ENCODE measurements around the gene P2RY14.

The P2RY14 gene

DNA sequence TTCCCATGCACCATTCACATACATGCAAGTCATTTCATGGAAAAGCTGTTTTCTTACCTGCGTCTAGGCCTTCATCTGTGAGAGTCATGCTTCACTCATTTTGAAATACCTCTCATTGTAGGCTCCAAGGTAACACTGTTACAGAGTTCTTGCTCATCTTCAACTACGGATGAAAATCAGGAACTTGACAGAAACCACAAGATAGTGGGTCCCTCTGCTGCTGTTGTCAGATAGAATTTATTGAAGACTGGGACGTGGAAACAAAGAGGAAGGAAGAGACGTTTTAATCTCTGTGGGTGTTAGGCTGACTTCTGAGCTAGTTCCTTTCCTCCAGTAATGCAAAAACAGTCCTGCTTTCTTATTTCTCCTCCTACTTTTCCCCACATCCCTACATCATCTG lies at the start of gene P2RY14:
P2RY14 (minus strand) TSS at position 313 of the 400 bp plus-strand sequence. CDS start 64,226 bp downstream, outside the sequence.
- peak; percentile 78 for DNase-seq

DNA sequence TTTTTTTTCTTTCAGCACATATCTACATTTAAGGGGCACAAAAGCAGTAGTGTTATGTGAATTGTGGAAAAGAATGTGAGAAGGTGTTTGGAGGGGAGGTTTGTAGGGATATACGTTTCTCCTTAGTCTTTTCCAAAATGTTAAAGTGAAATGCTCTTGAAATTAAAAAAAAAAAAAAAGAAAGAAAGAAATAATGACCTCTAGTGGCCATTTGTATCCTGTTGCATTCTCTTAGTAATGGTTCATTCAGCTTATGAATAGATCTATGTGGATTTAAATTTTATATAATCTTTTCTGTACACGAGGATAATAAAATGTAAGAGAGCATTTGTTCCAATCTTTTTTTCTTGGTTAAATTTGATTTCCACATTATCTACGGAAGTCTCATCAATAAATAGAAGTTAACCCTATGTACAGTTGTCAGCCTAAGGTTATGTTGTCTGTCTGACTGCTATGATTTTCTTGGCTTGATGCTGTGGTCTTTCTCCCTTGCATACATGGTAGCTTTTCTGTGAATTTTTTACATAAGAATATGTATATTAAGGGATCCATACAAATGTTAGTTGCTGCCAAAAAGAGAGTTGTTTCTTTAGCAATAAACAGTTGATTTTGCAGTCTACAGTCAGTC lies 49.3 kb upstream of the P2RY14 start:
- DNase-seq: no peak

DNA sequence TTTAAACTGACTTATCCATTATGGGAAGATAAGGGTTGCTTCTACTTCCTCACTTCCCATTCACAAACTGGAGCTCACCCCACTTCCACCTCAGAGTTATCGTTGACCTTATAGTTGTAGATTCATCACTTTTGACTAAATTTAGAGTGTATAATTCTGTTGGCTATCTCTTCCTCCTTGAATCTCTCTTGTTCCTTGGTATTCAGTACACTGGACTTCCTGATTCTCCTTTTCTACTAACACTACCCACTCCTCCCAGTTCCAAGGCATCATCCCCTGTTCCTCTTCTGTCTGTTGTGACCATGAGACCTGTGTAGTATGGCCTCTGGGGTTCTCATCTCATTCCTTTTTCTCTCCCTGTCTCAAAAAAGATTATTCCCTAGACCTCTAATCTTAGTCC lies 44.2 kb upstream of the P2RY14 start:
- DNase-seq: no peak

DNA sequence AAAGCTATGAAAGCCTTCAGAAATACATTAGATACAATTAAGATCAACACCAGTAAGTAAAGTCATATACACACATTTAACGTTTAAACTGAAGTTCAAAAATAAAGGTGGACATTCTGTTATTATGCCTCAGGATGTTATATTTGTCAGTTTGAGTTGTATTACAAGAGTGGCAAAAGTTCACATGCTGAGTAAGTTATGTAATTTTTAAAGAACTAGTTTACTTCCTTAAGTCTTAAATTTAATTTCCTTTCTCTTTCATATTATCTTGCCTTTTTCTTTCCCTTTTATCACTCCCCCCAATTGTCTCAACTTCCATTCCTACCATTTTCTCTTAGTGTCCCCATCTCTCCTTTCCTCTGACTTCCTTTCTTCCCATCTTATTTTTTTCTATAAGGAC lies 43.2 kb upstream of the P2RY14 start:
- no peak for DNase-seq

DNA sequence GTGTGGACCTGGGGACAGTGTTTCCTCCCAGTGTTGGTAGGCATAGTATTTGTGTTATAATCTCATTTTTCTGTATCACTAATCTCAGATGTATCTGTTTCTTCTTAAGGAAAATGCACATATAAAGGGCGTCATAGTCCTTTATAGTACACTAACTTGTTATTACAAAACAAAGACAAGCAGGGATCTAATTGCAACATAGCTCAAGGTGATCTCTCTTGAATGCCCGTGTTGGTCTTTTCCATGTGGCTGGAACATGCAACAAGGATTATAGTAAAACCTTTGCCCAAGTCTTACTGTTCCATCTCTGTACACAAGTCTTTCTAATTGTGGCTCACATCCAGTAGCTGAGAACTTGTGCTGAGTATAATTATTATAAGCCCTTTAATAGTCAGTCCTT lies 41.8 kb upstream of the P2RY14 start:
- no peak for DNase-seq

DNA sequence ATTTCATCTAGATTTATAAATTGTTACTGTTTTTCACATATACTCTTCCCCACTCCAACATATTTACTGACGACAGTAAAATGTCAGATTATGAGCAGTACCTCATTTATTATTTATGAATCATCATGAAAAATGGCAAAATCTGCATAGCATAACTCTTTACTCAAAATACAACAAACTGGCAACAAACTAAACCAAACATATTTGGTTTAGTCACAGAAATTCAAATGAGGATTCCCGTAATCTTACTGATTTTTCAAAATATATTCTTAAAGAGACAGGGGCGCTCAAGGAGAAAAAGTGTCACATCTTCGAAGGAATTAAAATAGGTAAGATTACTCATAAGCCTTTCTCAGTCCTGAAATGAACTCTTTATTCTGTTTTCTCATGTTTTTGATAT lies 41.3 kb upstream of the P2RY14 start:
- no peak for DNase-seq

DNA sequence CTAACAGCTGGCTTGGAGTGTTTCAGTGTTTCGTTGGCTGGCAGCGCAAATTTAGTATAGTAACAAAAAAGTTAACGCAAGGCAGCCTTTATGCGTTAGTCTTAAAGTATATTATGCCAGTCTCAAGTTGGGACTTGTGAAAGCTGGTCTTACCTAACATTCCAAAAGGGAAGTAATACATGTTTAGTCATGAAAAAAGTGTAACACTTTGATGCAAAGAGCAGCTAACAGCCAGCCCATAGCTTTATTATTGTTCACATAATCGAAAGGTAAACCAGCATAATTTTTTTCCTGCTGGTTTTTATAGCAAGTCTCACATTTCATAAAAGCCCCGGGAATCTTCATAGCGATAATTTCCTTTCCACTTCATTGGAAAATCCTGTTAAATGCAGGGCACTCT lies 40.6 kb upstream of the P2RY14 start:
- DNase-seq: no peak

DNA sequence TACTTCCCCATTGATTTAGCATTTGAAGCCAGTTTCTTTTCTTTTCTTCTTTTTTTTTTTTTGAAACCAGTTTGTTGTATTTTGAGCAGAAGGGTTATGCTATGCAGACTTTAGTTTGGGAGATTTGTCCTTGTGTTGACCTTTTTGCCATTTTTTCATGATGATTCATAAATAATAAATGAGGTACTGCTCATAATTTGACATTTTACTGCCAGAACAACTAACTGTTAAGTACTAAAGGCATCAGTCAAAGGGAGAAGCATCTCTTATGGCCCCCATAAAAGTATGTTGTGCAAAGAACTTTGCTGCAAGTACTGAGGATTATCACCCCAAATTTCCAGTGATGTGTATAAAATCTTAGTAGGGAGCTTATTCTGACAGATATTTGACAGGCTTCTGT lies 40.0 kb upstream of the P2RY14 start:
- no peak for DNase-seq

DNA sequence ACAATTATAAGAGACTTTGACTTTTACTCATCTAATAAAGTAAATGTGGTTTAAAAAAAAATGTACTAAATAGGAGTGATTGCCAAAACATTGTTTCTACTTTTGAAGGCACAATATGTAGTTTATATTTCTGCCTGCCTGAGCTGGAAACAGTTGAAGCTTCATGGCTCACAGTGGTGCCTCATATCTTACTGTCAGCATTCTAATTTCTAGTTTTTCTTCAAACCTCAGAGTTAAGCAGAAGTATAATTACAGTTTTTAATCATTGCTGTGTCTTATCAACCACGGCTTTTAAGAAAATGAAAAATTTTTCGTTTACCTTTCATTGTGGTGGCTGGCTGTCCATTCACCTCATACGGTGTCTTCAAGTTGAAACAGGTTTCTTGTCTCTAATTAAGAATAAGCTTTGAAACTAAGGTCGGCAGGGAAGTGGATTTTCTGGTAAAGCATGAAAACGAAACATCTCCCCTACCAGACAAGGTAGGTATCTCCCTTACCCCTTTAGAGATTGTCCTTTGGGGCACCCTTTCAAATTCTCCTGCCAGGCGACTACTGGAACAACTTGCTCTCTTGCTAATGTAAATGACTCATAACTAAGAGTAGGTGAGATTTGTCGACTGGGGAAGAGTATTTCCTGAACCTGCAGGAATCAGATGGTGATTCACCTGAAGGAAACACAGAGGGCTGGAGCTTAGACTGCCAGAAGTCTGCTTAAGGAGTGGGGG lies 38.1 kb upstream of the P2RY14 start, which contains the start of gene GPR87:
GPR87 (minus strand) TSS at position 554 of the 725 bp plus-strand sequence. CDS start 16,720 bp downstream, outside the sequence.
- no peak for DNase-seq

DNA sequence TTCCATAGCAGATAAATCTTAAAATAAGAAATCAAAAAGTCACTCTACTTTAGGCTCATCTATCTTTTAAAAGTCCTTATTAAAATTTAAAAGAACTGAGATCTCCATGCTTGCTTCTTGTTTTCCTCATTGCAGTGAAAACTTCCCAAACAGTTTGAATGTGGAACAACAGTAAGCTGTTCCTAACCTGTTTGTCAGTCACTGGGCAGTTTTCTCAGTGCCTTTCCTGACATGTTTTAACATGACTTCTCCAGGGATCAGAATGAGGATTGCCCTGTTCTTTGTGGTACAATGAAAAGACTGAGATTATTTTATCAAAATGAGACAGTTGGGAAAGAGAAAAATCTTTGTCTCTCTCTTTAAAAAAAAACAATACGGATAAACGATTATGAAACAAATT lies 37.5 kb upstream of the P2RY14 start:
- no peak for DNase-seq

DNA sequence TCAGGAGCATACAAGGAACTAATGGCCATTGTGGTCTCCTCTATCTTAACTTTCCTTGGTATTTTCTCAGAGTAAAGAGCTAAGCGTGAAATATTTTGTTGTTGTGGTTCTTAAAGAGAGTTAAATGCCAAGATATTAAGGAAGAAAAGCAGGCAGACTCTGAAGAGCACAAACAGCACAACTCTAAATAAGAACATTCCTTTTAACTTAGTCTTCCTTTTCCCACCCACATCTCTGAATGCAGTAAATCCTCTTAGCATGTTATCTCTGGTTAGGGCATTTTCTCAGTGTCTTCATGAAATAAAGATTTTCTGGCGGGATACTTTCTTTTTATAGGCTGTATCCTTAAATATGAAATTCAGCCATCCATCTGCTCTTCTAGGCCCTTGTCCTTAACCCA lies 36.8 kb upstream of the P2RY14 start:
- DNase-seq: no peak

DNA sequence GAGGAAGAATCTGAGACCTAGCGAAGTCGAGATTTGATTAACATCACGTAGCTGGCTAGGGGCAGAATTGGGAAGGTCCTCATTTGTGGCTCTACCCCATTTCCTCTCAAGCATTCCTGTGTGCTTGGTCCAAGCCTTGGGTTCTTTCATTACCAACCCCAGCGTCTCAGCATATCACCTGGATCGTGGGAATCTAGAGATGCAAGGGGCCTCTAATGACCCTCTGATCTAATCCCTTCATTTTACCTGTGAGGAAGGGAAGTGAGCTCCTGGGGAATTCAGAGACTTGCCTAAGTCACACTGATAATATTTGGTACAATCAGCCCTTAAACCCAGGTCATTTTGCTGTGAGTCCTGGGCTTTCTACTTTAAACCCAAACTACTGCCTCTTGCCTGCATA lies 36.3 kb upstream of the P2RY14 start:
- DNase-seq: no peak

DNA sequence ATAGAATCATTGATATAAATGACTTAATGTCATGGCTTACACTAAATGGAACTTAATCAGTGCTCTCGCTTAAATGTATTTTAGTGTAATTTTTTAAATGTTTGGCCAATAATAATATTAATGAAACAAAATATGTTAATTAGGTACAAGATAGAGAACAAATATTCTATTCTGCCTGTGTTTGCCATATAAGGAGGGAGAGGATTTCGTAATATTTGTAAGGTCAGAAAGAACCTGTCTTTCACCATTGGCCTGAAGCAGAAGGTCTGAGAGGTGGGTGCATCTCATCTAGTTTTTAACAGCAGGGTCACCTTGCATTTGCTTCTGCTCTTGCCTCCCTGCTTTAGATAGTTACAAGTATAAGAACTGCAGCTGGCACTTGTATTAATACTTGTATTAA lies 35.8 kb upstream of the P2RY14 start:
- no peak for DNase-seq

DNA sequence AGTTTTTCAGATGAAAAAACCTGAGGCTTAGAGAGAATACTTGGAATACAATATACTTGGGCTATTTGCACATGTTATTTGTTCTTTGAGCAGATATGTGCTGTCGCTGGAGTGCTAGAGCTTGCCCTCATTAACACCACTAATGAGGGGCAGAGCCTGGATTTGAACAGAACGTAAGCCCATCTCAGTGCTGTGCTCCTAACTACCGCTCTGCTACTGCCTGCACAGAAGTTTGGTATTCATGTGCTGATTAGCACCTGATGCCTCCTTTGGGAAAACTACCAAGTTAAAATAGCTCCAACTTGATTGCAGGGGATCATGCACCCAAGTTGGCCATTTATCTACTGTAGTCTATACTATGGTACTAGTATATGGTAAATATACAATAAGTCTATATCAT lies 34.6 kb upstream of the P2RY14 start:
- DNase-seq: no peak

DNA sequence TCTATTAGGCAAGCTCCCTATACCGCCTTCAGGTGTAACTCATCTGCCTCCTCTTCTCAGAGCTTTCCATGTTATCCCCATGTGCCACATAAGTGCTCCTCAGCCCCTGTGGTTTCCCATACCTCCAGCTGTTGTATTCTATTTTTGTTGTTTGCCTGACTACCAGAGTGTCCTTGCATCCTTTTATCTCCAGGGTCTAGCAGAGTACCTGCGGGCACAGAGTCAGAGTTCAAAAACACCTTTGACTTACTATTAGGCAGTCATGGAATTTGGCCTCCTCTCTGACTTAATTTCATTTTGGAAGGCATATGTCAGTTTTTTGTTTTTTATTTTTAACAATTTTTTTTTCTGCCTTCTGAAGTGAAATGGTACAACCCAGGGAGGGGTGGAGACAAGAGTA lies 31.2 kb upstream of the P2RY14 start:
- DNase-seq: no peak

DNA sequence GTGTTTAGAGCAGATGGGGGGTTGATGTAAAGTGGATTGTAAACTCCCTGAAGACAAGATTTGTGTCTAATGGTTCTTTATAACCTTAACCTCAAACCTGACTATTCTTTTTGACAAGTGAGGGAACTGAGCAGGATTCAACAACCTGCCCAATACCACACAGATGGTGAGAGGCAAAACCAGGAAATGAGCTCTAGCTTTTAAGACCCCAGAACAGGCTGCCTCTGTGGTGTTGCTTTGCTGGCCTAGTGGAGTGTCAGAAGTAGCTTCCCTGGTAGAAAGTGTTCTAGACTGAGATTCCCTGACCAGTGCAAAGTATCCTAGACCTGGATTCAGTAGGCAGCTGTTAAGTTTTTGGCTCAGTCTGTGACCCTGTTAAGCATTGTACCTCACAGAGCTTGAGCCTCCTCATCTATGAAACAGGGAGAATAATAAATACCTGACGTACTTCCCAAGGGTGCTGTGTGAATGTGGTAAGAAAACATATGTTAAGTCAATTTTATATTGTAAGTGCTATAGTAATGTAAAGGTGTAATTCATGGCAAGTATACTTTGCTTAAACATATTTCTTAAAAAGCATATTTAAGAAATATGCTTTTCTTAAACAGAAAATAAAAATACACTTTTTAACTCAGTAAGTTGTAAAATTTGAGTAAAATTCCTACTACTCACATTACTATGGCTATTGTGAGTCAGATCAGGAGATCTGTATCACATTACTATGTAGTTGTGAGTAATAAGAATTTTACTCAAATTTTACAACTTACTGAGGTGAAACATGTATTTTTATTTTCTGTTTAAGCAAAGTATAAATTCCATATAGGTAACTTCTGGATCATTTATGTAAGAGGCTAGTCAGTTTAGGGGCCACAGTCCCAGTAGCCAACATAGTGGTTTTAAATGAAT lies 29.5 kb upstream of the P2RY14 start:
- DNase-seq: no peak

DNA sequence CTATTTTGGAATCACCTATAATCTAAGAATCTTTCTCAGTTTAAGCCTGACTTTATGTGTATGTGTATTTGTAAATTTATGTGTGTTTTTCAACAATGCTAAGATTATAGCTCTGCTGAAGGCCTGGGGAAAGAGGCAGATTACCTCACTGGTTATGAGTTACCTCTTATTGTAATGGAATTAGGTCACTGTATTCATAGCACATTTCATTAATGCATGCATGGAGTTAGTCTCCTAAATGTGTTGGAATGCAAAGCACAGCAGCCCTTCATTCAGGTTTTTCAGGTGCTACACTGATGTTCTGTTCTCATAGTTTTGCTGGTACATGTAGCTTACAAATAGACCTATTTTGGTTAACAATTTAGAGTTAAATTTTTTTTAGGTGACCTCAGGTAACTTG lies 28.8 kb upstream of the P2RY14 start:
- no peak for DNase-seq

DNA sequence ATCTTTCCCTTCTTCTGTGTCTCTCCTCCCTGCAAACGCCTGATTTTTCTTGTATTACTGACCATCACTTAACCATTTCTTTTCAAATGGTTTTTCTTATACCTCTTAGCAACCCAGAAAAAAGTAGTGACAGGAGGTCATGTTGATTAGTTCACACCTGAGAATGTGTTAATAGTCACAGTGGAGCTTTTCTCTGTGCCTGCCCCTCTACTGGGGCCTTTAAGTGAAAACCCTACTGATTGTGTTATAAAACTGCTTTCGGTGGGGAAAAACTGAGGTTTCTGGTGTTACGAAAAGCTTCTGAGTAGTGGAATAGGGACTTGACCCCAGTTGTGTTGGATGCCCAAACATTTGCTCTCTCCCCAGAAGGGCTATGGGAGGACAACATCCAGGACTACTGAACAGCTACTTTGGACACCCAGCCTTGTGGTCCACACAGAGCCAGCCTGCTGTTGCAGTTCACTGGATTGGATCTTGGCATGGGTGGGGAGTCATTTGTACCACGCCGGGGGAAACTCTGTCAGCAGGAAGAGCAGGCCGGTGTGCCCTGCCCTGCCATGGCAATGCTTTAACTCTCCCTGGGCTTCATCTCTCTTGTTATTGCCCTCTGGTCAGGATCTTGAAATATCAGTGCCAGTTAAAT lies 27.9 kb upstream of the P2RY14 start:
- no peak for DNase-seq

DNA sequence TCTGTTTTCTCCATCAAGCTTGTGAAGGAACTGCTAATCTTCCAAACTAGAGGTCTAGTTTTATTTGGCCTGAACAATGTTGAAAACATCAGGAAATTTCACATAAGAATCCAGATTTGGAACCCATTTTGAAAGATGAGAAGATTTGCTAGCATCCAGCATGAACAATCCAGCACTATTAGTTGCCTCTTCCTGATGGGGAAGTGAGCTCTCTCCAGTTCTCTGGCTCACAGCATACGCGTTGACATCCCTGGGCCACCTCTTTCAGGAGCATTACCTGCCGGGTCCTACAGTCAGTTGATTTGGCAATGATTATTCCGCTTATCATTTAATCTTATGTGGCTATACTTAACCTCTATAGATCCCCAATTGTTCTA lies 27.4 kb upstream of the P2RY14 start:
- DNase-seq: no peak

DNA sequence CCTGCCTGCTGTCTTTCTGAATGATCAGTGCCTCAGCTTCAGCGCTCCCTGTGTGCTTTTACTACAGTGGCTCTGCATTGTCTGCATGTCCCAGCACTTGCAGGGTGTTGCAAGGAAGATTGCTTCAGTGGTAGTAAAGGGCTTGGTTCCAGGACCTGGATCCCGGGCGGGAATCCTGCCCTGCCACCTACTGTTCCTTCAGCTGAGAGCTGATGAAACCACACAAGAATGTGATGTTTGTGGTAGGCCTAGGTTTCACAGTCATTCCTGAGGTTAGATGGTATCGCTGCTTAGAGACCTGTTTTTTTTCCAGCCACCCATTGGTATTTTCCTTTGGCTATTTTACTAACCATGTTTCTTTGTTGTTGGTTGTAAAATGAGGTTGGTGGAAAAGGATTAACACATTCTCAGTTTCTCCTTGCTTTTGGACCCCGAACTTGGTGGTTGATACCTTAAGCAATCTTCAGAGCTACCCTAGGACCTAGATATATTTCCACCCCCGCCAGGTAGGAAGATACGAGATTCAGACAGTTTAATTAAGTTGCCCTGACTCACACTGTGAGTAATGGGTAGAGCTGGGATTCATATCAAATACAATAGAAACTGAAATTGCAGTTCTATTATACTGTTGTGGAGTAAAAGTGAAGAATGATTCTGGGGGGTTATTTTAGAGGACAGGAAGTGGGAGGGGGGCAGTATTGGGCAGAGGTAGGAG lies 26.9 kb upstream of the P2RY14 start:
- no peak for DNase-seq

DNA sequence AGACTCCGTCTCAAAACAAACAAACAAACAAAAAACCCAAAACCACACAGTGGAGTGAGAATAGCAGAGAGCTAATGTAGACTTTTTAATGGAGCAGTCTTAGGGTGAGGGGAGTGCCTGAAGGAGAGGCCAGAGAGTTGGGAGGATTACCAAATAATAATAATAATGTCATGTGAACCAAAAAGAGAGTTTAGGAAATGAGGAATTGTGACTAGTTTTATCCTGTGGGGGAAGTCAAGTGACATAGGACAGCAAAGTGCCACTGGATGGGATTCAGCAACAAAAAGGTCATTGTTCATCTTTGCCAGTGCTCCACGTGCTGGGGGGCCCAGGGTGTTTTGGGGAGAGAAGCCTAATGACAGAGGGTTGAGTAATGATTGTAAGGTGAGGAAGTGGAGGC lies 25.4 kb upstream of the P2RY14 start:
- DNase-seq: no peak

DNA sequence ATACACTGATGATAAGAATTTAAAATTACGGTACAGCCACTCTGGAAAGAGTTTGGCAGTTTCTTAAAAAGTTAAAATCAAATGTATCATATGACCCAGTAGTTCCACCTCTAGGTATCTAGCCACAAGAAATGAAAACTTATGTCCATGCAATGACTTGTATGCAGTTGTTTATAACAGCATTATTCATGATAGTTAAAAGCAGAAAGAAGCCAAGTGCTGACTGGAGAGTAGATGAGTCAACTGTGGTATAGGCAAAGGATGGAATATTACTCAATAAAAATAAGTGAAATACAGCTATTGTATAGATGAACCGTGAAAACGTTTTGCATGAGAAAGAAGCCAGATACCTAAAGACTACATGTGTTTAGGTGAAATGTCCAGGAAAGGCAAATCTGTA lies 23.4 kb upstream of the P2RY14 start:
- DNase-seq: no peak

DNA sequence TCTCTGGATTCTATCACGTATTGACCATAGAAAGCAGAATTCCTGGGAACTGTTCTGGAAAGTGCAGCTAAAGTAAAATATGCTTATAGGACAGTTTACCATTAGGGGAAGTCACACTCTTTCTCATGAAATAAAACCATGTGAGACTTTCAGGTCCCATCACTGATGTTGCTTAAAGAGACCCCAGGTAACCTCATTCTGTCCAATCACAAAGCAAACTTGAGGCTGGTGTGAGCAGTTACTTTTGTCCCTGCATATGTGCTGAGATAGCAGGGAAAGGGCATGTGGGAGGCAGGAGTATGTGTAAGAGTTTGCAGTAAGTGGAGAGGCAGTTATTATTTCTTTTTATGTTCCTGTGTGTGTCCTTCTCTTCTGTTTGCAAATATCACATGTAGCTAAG lies 22.2 kb upstream of the P2RY14 start:
- DNase-seq: no peak

Measured in SIG-M5 (cell line).